ENCODE data around the gene ZBTB49. TPM values are rescaled to one million over a fixed set of nuclear protein-coding genes. Genes with fewer than 3 reads are reported as not detected.

ZBTB49 gene
- 2.5 and 3.7 TPM in 2 replicates for total RNA-seq

GRCh38 chr4:4289941-4290850, at the start of gene ZBTB49, which contains the start of gene LYAR:
TSS of gene ZBTB49 (plus strand) at chr4:4290251. CDS start at chr4:4299946, 9,695 bp downstream.
TSS of gene LYAR (minus strand) at chr4:4290154. CDS start at chr4:4283742, 6,412 bp downstream.

GRCh38 chr4:4248029-4248884, 41.8 kb upstream of the ZBTB49 start, which contains the start of gene TMEM128:
TSS of gene TMEM128 (minus strand) at chr4:4248223. CDS start at chr4:4248202, 21 bp downstream.

Other genes starting within 250 kb of the ZBTB49 start
- gene OTOP1, start 63.3 kb upstream of the ZBTB49 start, total RNA-seq, result not detected in 2 replicates
- gene TMEM128, start 42.0 kb upstream of the ZBTB49 start, total RNA-seq, result 20.9 and 29.9 TPM in 2 replicates
- gene LYAR, start 97 bp upstream of the ZBTB49 start, total RNA-seq, result 5.0 and 6.0 TPM in 2 replicates
- gene NSG1, start 96.9 kb downstream of the ZBTB49 start, total RNA-seq, result 0.17 and 2.0 TPM in 2 replicates

Measured in bronchial smooth muscle cell (primary cell).